K562 (cell line): Measurements from ENCODE around the gene SLC38A8. TPM values are rescaled to one million over a fixed set of nuclear protein-coding genes. Genes with fewer than 3 reads are reported as not detected.

ENCODE experiments used
- ATAC-seq: fragments of 200-7000 bp; cut with Tn5 transposase; 3 replicates; pipeline ENCODE4 v1.9.1; 2020; ENCODE audit warnings: moderate library complexity
- BruUV-seq: library from RNA; stranded (reverse); fragments of 400-500 nt; replicated peaks from 2 replicates; lab custom pipeline; 2021; lab: Mats Ljungman, UMichigan
- CTCF ChIA-PET: fragments of 300-600 bp; formaldehyde crosslinking; extraction: SDS; loops from one replicate; lab custom pipeline; 2021; ENCODE audit warnings: low intra/inter-chr PET ratio; lab: Yijun Ruan, JAX
- POLR2A ChIA-PET: fragments of 300-600, 350-650 bp; sonication (Branson Sonifier 250); formaldehyde crosslinking; extraction: SDS; loops from one replicate; lab custom pipeline; 2021; ENCODE audit warnings: antibody characterized with exemption, inconsistent platforms; lab: Yijun Ruan, JAX
- DNase-seq, 4 experiments: peaks; one replicate each; pipeline versions ENCODE4 v3.0.0 to v3.0.0-alpha.2; 2011 to 2018; ENCODE audit warnings: low spot score in 3 of 4, mixed read lengths in 3 of 4; ENCODE audit errors: extremely low read depth in 1 of 4
- FAIRE-seq: peaks from 2 replicates; lab custom pipeline; 2011; peaks lifted over from hg19 to GRCh38; lab: Jason Lieb, UNC
- H2AFZ ChIP-seq: 2 replicates; pipeline ENCODE4 v1.6.0; 2011; ENCODE audit warnings: low read depth, low read length, control low read depth, inconsistent platforms
- H3K27ac ChIP-seq: fragments of 200-600 bp; 3 replicates; pipeline ENCODE4 v1.8.0; 2011; ENCODE audit warnings: low read depth, mild to moderate bottlenecking, control low read depth, inconsistent platforms, low read length, moderate library complexity, mixed read lengths; ENCODE audit errors: extremely low read depth
- H3K27me3 ChIP-seq, 2 experiments: fragments of 300-600 bp in 1 of 2; 2 replicates in 1 of 2; 3 replicates in 1 of 2; pipeline versions ENCODE4 v1.6.0 to v1.8.0; 2011; ENCODE audit warnings: inconsistent platforms in 2 of 2, low read length in 2 of 2, mild to moderate bottlenecking in 1 of 2, mixed read lengths in 1 of 2, moderate library complexity in 1 of 2; ENCODE audit not compliant: control insufficient read depth in 2 of 2, insufficient read depth in 2 of 2
- H3K36me3 ChIP-seq: fragments of 300-600 bp; 3 replicates; pipeline ENCODE4 v1.8.0; 2011; ENCODE audit warnings: mild to moderate bottlenecking, low read length, inconsistent platforms; ENCODE audit not compliant: control insufficient read depth, insufficient read depth
- H3K4me1 ChIP-seq, 2 experiments: fragments of 200-600 bp in 1 of 2; replicated peaks in 1 of 2; 2 replicates in 1 of 2; 3 replicates in 1 of 2; pipeline versions ENCODE4 v1.5.1 to v1.8.0; 2011; ENCODE audit warnings: inconsistent platforms in 2 of 2, low read length in 2 of 2, mild to moderate bottlenecking in 1 of 2, mixed read lengths in 1 of 2, moderate library complexity in 1 of 2; ENCODE audit not compliant: control insufficient read depth in 2 of 2, insufficient read depth in 2 of 2
- H3K4me2 ChIP-seq: 2 replicates; pipeline ENCODE4 v1.6.1; 2011; ENCODE audit warnings: low read length, control low read depth, inconsistent platforms, mixed read lengths; ENCODE audit not compliant: insufficient read depth
- H3K4me3 ChIP-seq: fragments of 200-600 bp; sonication (generic), shearing (Covaris generic); 2 replicates; pipeline ENCODE4 v1.5.1; 2016; ENCODE audit warnings: control low read depth, inconsistent platforms
- H3K79me2 ChIP-seq: fragments of 200-600 bp; 3 replicates; pipeline ENCODE4 v1.8.0; 2011; ENCODE audit warnings: low read length, inconsistent platforms; ENCODE audit not compliant: control insufficient read depth, insufficient read depth
- H3K9ac ChIP-seq, 2 experiments: 2 replicates each; pipeline versions ENCODE4 v1.6.0 to v1.6.1; 2011; ENCODE audit warnings: low read depth in 2 of 2, low read length in 2 of 2, control low read depth in 1 of 2, inconsistent platforms in 1 of 2, mild to moderate bottlenecking in 1 of 2, mixed read lengths in 1 of 2; ENCODE audit not compliant: insufficient read depth in 1 of 2
- H3K9me1 ChIP-seq: one replicate; pipeline ENCODE4 v1.6.0; 2011; ENCODE audit warnings: inconsistent platforms, mild to moderate bottlenecking, low read length, moderate library complexity; ENCODE audit not compliant: control insufficient read depth, insufficient read depth
- H3K9me3 ChIP-seq: replicated peaks from 2 replicates; pipeline ENCODE4 v1.5.1; 2011; ENCODE audit warnings: low read depth, low read length, inconsistent platforms; ENCODE audit not compliant: control insufficient read depth, insufficient read depth
- H4K20me1 ChIP-seq: replicated peaks from 2 replicates; pipeline ENCODE4 v1.6.1; 2011; ENCODE audit warnings: low read length, inconsistent platforms, mixed read lengths; ENCODE audit not compliant: control insufficient read depth, insufficient read depth
- GABPB1 ChIP-seq: sonication (generic); formaldehyde crosslinking; IDR thresholded peaks from 2 replicates; pipeline ENCODE4 v1.8.0; 2022; ENCODE audit warnings: mild to moderate bottlenecking, missing genetic modification reagents
- PCBP1 ChIP-seq: fragments of 200-400 bp; formaldehyde crosslinking; IDR thresholded peaks from 2 replicates; pipeline ENCODE4 v1.6.1; 2018; ENCODE audit warnings: mild to moderate bottlenecking, low read depth, low read length; ENCODE audit not compliant: poor library complexity, severe bottlenecking
- POU5F1 ChIP-seq: fragments of 150-350 bp; IDR thresholded peaks from 2 replicates; pipeline ENCODE4 v1.6.1; 2014; ENCODE audit warnings: borderline replicate concordance, low read length, low read depth, mild to moderate bottlenecking; ENCODE audit not compliant: partially characterized antibody
- SETDB1 ChIP-seq: IDR thresholded peaks from one replicate; pipeline ENCODE4 v1.6.1; 2012; ENCODE audit warnings: low read length, control low read depth, inconsistent platforms
- VEZF1 ChIP-seq: fragments of 200-800 bp; sonication (Bioruptor generic); IDR thresholded peaks from 2 replicates; pipeline ENCODE4 v1.6.1; 2017; ENCODE audit warnings: missing genetic modification characterization, missing compliant biosample characterization
- ZNF592 ChIP-seq: fragments of 450-650 bp; IDR thresholded peaks from 2 replicates; pipeline ENCODE4 v1.6.1; 2017; ENCODE audit warnings: antibody characterized with exemption, mild to moderate bottlenecking
- whole genome bisulfite sequencing: fragments of 100-300 bp; shearing (Covaris generic); methylation state at CpG from one replicate; pipeline ENCODE4 v1.1.6; 2016; ENCODE audit warnings: low coverage, mixed read lengths; ENCODE audit not compliant: insufficient coverage; ENCODE audit errors: missing lambda C conversion rate; 5-methylcytosine and 5-hydroxymethylcytosine counted together
- in situ Hi-C: fragments of 300-500 bp; cut with MboI; formaldehyde crosslinking; loops from 4 replicates; pipeline ENCODE4 v1.15.0; 2018; ENCODE audit warnings: inconsistent platforms, mixed read lengths
- intact Hi-C: fragments of 100-400 bp; cut with micrococcal nuclease; formaldehyde crosslinking; loops from 2 replicates; pipeline ENCODE4 v1.14.2; 2022
- polyA plus RNA-seq, 8 experiments: library from polyadenylated mRNA; depleted of rRNA in 4 of 8; stranded (reverse) in 5 of 8; unstranded in 3 of 8; fragments of >200 nt; fragmentation: Nextera tagmentation in 2 of 8; fragmentation: Illumina TruSeq in 1 of 8; extraction: Ambion mirVana in 2 of 8; extraction: Trizol in 1 of 8; gene quantifications; 2 replicates each; pipeline versions ENCODE4 v1.2.1 to v1.2.3, GENCODE V29; 2011 to 2014; ENCODE audit warnings: inconsistent platforms in 1 of 8, missing spikeins in 1 of 8
- total RNA-seq, 7 experiments: library from RNA; depleted of rRNA in 6 of 7; stranded (reverse); fragments of >200 nt in 6 of 7; fragmentation: Illumina TruSeq in 2 of 7; extraction: Trizol in 2 of 7; gene quantifications; 2 replicates each; pipeline versions ENCODE4 v1.2.1 to v1.2.3, GENCODE V29; 2011 to 2021; ENCODE audit warnings: low replicate concordance in 1 of 7

Gene SLC38A8
- total and polyA plus RNA-seq, 9 of the 15 experiments (the other 6 are each of a cell fraction or from before 2014, with no cell fraction given): 0.28 TPM; not detected in 8

DNA sequence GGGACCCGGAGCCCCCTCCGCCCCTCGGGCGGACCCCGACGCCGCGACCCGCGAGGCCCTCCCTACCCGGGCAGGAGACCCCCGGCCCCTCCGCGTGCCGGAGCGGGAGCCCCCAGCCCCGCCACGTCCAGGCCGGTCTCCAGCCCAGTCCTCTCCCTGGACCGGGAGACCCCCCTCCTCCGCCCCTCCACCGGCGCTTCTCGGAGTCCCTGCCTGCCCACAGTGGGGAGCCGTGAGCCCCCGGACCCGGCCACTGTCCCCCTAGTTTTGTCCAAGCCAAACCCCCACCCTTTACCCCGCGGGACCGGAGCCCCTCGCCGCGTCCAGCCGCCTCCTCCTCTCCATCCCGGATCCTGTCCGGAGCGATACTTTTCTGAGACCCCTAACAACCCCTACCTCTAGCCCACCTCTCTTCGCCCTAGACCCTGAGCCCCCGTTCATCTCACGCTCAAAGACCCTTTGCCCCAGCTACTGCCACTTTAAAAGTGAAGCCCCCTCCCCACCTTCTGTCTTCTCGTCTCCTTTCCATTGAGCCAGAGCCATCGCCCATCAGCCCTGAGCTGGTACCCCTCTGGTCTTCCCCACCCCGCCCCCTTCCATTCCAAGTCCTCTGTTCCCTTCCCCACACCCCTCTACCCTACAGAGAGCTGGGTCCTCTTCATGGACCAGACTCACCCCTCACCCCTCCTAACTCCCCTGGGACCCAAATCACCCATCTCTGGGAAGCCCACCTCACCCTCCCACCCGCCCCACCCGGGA lies 73.5 kb downstream of the SLC38A8 start:
- DNase-seq (no peak), FAIRE-seq (no peak), ATAC-seq (no peak)
- CTCF ChIA-PET: interaction anchor here (2.2 to 3.5 kb wide), 2 partner anchors 94 to 97 kb away, joined by 16 to 37 read pairs; no protein-coding TSS in a partner anchor
- H3K36me3 ChIP-seq: no peaks in the 10 kb centered on the region
- intact Hi-C loops (loop anchor here (1.0 kb wide), 2 partner anchors 75 to 96 kb away; no protein-coding TSS in a partner anchor), in situ Hi-C loops (no loop called here)
- no peak overlapping the region for H2AFZ ChIP-seq
- H3K9me3 ChIP-seq: no peaks in the 10 kb centered on the region
- no peak overlapping the region for H3K4me3 ChIP-seq
- 51% methylated on average over 26 of the region's 45 CpGs for WGBS
- H3K4me1 ChIP-seq: peaks cover 0 to 38% of the 10 kb centered on the region in 2 experiments; a peak in 1 of 5 replicates
- H3K4me2 ChIP-seq: no peak overlapping the region
- H3K79me2 ChIP-seq: no peaks in the 10 kb centered on the region
- H3K27me3 ChIP-seq: peaks cover 25 to 45% of the 10 kb centered on the region in 2 experiments; a peak in 3 of 5 replicates
- H3K9me1 ChIP-seq: no peaks in the 10 kb centered on the region
- TF ChIP-seq SETDB1: no peak
- peak; percentile 28 for TF ChIP-seq PCBP1
- POLR2A ChIA-PET: no interaction called here
- H3K27ac ChIP-seq: no peak overlapping the region
- no TSS peak for BruUV-seq
- H4K20me1 ChIP-seq: peaks cover 10% of the 10 kb centered on the region; the same call in 1 of the 2 replicates
- H3K9ac ChIP-seq: no peak overlapping the region

GRCh38 chr16:83968306-83968851 lies 74.2 kb downstream of the SLC38A8 start:
- Histone ChIP-seq H2AFZ (no peak overlapping the region), H3K9me1 (no peaks in the 10 kb centered on the region), H3K79me2 (no peaks in the 10 kb centered on the region), H3K4me1 (peaks cover 0 to 33% of the 10 kb centered on the region in 2 experiments; a peak in 1 of 5 replicates), H3K27ac (no peak overlapping the region), H3K27me3 (peaks cover 20 to 38% of the 10 kb centered on the region in 2 experiments; a peak in 3 of 5 replicates), H3K36me3 (no peaks in the 10 kb centered on the region), H3K4me3 (peak overlapping the region; percentile 33), H4K20me1 (peaks cover 7% of the 10 kb centered on the region; the same call in 1 of the 2 replicates), H3K9me3 (no peaks in the 10 kb centered on the region), H3K9ac (peak overlapping the region in 1 of 2 experiments; percentile 80; a peak in 2 of 4 replicates), H3K4me2 (no peak overlapping the region)
- ATAC-seq (peak; percentile 49), FAIRE-seq (no peak), DNase-seq (peak in 3 of 4 experiments; percentile 18 to 91 (median 91))
- in situ Hi-C loops (no loop called here), intact Hi-C loops (loop anchor here (1.0 kb wide), 2 partner anchors 76 to 97 kb away; no protein-coding TSS in a partner anchor)
- CTCF ChIA-PET: interaction anchor here (0.6 to 3.5 kb wide), 7 partner anchors 76 to 1463 kb away, joined by 3 to 37 read pairs (median 4); no protein-coding TSS in a partner anchor
- POLR2A ChIA-PET: no interaction called here
- WGBS: 12% methylated on average over 10 of the region's 87 CpGs
- BruUV-seq: no TSS peak
- no peak for TF ChIP-seq POU5F1
- TF ChIP-seq GABPB1 (CRISPR knock-in tag): no peak
- TF ChIP-seq ZNF592: no peak
- peak; percentile 11; the same call in 1 of the 2 replicates for TF ChIP-seq VEZF1 (CRISPR knock-in tag)
